ENCODE data around the gene GAN. TPM values are rescaled to one million over a fixed set of nuclear protein-coding genes. Genes with fewer than 3 reads are reported as not detected.

The GAN gene
- total RNA-seq, 5 donors from 2014 or later (not counting 1 experiment from before 2014, with no cell fraction given): 5.4 to 8.1 (median 7.5) TPM

Other genes starting within 250 kb of the GAN start
- gene C16orf46, start 237.7 kb upstream of the GAN start, total RNA-seq: under 1 TPM in 4 of 5 donors, not detected in 1; 0.26 to 0.96 (median 0.36) TPM
- gene GCSH, start 218.6 kb upstream of the GAN start, total RNA-seq: 1 to 10 TPM; 2.8 to 5.4 (median 4.2) TPM
- not detected for gene BCO1, start 76.3 kb upstream of the GAN start, total RNA-seq
- gene CMIP, start 129.8 kb downstream of the GAN start, total RNA-seq: 10 to 100 TPM; 39.8 to 55.9 (median 42.6) TPM